Measurements from ENCODE around the gene TCEA2. TPM values are rescaled to one million over a fixed set of nuclear protein-coding genes. Genes with fewer than 3 reads are reported as not detected.
A peak's percentile ranks its signal among the peaks of the same experiment; 100 is the strongest.

Gene TCEA2
- total and polyA plus RNA-seq, 2 donors, result 24.6 to 53.2 TPM

GRCh38 chr20:64106435-64106961 is 43.5 kb downstream of the TCEA2 start:
- Histone ChIP-seq H3K9me3 (ENCODE audit: control insufficient read depth in 2 of 2, insufficient read depth in 1 of 2, low read length in 1 of 2) (no peaks in the 10 kb centered on the region), H3K27ac (ENCODE audit: low read depth in 1 of 2, low read length in 1 of 2) (no peak overlapping the region), H3K4me1 (ENCODE audit: control insufficient read depth in 2 of 2, insufficient read depth in 2 of 2, low read length in 2 of 2) (peaks cover 0 to 22% of the 10 kb centered on the region in 2 donors), H3K36me3 (ENCODE audit: control insufficient read depth in 2 of 2, insufficient read depth in 2 of 2, low read length in 1 of 2) (no peaks in the 10 kb centered on the region), H3K27me3 (ENCODE audit: control insufficient read depth in 2 of 2, insufficient read depth in 1 of 2, low read length in 1 of 2) (peaks cover 18 to 40% of the 10 kb centered on the region in 2 donors), H3K4me3 (ENCODE audit: low read length in 2 of 2) (no peak overlapping the region)
- 97% methylated on average over 28 of the region's 28 CpGs for WGBS
- no peak for DNase-seq (ENCODE audit: low read depth in 6 of 9, low spot score in 9 of 9)

GRCh38 chr20:64106981-64107735 is 44.2 kb downstream of the TCEA2 start, which contains the start of gene NPBWR2:
TSS of gene NPBWR2 (minus strand) at chr20:64107565. CDS start at chr20:64106831, 734 bp downstream.
- H3K27me3 ChIP-seq (ENCODE audit: control insufficient read depth in 2 of 2, insufficient read depth in 1 of 2, low read length in 1 of 2), result peaks cover 12 to 33% of the 10 kb centered on the region in 2 donors
- DNase-seq (ENCODE audit: low read depth in 6 of 9, low spot score in 9 of 9), result peak in 3 of 9 donors; percentile 48 to 71 (median 64)
- H3K4me3 ChIP-seq (ENCODE audit: low read length in 2 of 2), result no peak within 1 kb of the TSS
- peaks cover 0 to 17% of the 10 kb centered on the region in 2 donors for H3K4me1 ChIP-seq (ENCODE audit: control insufficient read depth in 2 of 2, insufficient read depth in 2 of 2, low read length in 2 of 2)
- H3K9me3 ChIP-seq (ENCODE audit: control insufficient read depth in 2 of 2, insufficient read depth in 1 of 2, low read length in 1 of 2), result no peaks in the 10 kb centered on the region
- 59% methylated on average over 22 of the region's 22 CpGs for WGBS
- no peaks in the 10 kb centered on the region for H3K36me3 ChIP-seq (ENCODE audit: control insufficient read depth in 2 of 2, insufficient read depth in 2 of 2, low read length in 1 of 2)
- H3K27ac ChIP-seq (ENCODE audit: low read depth in 1 of 2, low read length in 1 of 2), result no peak within 1 kb of the TSS

GRCh38 chr20:64107736-64108457 is 44.9 kb downstream of the TCEA2 start:
- H3K36me3 ChIP-seq (ENCODE audit: control insufficient read depth in 2 of 2, insufficient read depth in 2 of 2, low read length in 1 of 2), result no peaks in the 10 kb centered on the region
- no peak overlapping the region for H3K4me3 ChIP-seq (ENCODE audit: low read length in 2 of 2)
- no peak for DNase-seq (ENCODE audit: low read depth in 6 of 9, low spot score in 9 of 9)
- peaks cover 7 to 26% of the 10 kb centered on the region in 2 donors for H3K27me3 ChIP-seq (ENCODE audit: control insufficient read depth in 2 of 2, insufficient read depth in 1 of 2, low read length in 1 of 2)
- no peak overlapping the region for H3K27ac ChIP-seq (ENCODE audit: low read depth in 1 of 2, low read length in 1 of 2)
- H3K4me1 ChIP-seq (ENCODE audit: control insufficient read depth in 2 of 2, insufficient read depth in 2 of 2, low read length in 2 of 2), result peaks cover 0 to 11% of the 10 kb centered on the region in 2 donors
- WGBS, result 46% methylated on average over 19 of the region's 19 CpGs
- H3K9me3 ChIP-seq (ENCODE audit: control insufficient read depth in 2 of 2, insufficient read depth in 1 of 2, low read length in 1 of 2), result no peaks in the 10 kb centered on the region

- Histone ChIP-seq H3K4me3 (ENCODE audit: low read length in 2 of 2) (no peak overlapping the region), H3K27me3 (ENCODE audit: control insufficient read depth in 2 of 2, insufficient read depth in 1 of 2, low read length in 1 of 2) (peaks cover 0 to 15% of the 10 kb centered on the region in 2 donors), H3K27ac (ENCODE audit: low read depth in 1 of 2, low read length in 1 of 2) (no peak overlapping the region), H3K9me3 (ENCODE audit: control insufficient read depth in 2 of 2, insufficient read depth in 1 of 2, low read length in 1 of 2) (no peaks in the 10 kb centered on the region), H3K36me3 (ENCODE audit: control insufficient read depth in 2 of 2, insufficient read depth in 2 of 2, low read length in 1 of 2) (no peaks in the 10 kb centered on the region), H3K4me1 (ENCODE audit: control insufficient read depth in 2 of 2, insufficient read depth in 2 of 2, low read length in 2 of 2) (peaks cover 0 to 11% of the 10 kb centered on the region in 2 donors)
- WGBS, result 93% methylated on average over 26 of the region's 26 CpGs
- no peak for DNase-seq (ENCODE audit: low read depth in 6 of 9, low spot score in 9 of 9)
Measured at GRCh38 chr20:64108731-64109681, 46.0 kb downstream of the TCEA2 start.

GRCh38 chr20:64109831-64110391 is 46.9 kb downstream of the TCEA2 start:
- peaks cover 0 to 13% of the 10 kb centered on the region in 2 donors for H3K27me3 ChIP-seq (ENCODE audit: control insufficient read depth in 2 of 2, insufficient read depth in 1 of 2, low read length in 1 of 2)
- no peaks in the 10 kb centered on the region for H3K9me3 ChIP-seq (ENCODE audit: control insufficient read depth in 2 of 2, insufficient read depth in 1 of 2, low read length in 1 of 2)
- 74% methylated on average over 16 of the region's 16 CpGs for WGBS
- H3K4me3 ChIP-seq (ENCODE audit: low read length in 2 of 2), result no peak overlapping the region
- no peak for DNase-seq (ENCODE audit: low read depth in 6 of 9, low spot score in 9 of 9)
- no peaks in the 10 kb centered on the region for H3K36me3 ChIP-seq (ENCODE audit: control insufficient read depth in 2 of 2, insufficient read depth in 2 of 2, low read length in 1 of 2)
- no peak overlapping the region for H3K27ac ChIP-seq (ENCODE audit: low read depth in 1 of 2, low read length in 1 of 2)
- peaks cover 0 to 11% of the 10 kb centered on the region in 2 donors for H3K4me1 ChIP-seq (ENCODE audit: control insufficient read depth in 2 of 2, insufficient read depth in 2 of 2, low read length in 2 of 2)

GRCh38 chr20:64110411-64111068 is 47.5 kb downstream of the TCEA2 start:
- DNase-seq (ENCODE audit: low read depth in 6 of 9, low spot score in 9 of 9), result no peak
- Histone ChIP-seq H3K9me3 (ENCODE audit: control insufficient read depth in 2 of 2, insufficient read depth in 1 of 2, low read length in 1 of 2) (no peaks in the 10 kb centered on the region), H3K27ac (ENCODE audit: low read depth in 1 of 2, low read length in 1 of 2) (no peak overlapping the region), H3K27me3 (ENCODE audit: control insufficient read depth in 2 of 2, insufficient read depth in 1 of 2, low read length in 1 of 2) (peaks cover 0 to 10% of the 10 kb centered on the region in 2 donors), H3K36me3 (ENCODE audit: control insufficient read depth in 2 of 2, insufficient read depth in 2 of 2, low read length in 1 of 2) (no peaks in the 10 kb centered on the region), H3K4me1 (ENCODE audit: control insufficient read depth in 2 of 2, insufficient read depth in 2 of 2, low read length in 2 of 2) (peaks cover 0 to 11% of the 10 kb centered on the region in 2 donors), H3K4me3 (ENCODE audit: low read length in 2 of 2) (no peak overlapping the region)
- 97% methylated on average over 10 of the region's 10 CpGs for WGBS

GRCh38 chr20:64111841-64112641 is 49.0 kb downstream of the TCEA2 start:
- Histone ChIP-seq H3K36me3 (ENCODE audit: control insufficient read depth in 2 of 2, insufficient read depth in 2 of 2, low read length in 1 of 2) (no peaks in the 10 kb centered on the region), H3K9me3 (ENCODE audit: control insufficient read depth in 2 of 2, insufficient read depth in 1 of 2, low read length in 1 of 2) (no peaks in the 10 kb centered on the region), H3K4me3 (ENCODE audit: low read length in 2 of 2) (no peak overlapping the region), H3K4me1 (ENCODE audit: control insufficient read depth in 2 of 2, insufficient read depth in 2 of 2, low read length in 2 of 2) (peaks cover 0 to 9% of the 10 kb centered on the region in 2 donors), H3K27me3 (ENCODE audit: control insufficient read depth in 2 of 2, insufficient read depth in 1 of 2, low read length in 1 of 2) (peaks cover 0 to 4% of the 10 kb centered on the region in 2 donors), H3K27ac (ENCODE audit: low read depth in 1 of 2, low read length in 1 of 2) (no peak overlapping the region)
- DNase-seq (ENCODE audit: low read depth in 6 of 9, low spot score in 9 of 9), result no peak
- WGBS, result 66% methylated on average over 19 of the region's 19 CpGs

All from thymus (tissue), 11 donors.